ENCODE results near the gene FICD. TPM values are rescaled to one million over a fixed set of nuclear protein-coding genes. Genes with fewer than 3 reads are reported as not detected.

The FICD gene
- total and polyA plus RNA-seq, 9 of the 15 experiments (the other 6 are each of a cell fraction or from before 2014, with no cell fraction given) = 0.88 to 4.5 (median 1.9) TPM

DNA sequence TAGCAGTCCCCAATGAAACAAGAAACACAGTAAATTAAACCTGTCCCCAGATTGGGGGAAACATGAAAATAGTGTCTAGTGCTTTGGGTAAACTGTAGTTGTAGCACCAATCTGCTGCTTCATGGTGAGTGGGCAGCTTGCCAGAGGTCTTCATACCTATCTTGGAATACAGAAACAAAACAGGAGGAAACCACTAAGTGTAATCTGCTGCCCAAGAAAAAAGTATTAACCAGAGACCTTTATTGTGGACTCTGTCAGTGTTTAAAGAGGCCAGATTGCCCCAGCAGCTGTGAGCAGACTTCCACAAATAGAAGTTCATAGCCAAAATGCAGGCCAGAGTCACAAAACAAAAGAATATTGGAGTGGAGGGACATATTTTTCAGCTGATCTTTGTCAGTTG lies 49.6 kb downstream of the FICD start (continued):
- TF ChIP-seq ESRRA (IDR thresholded peaks at IDR 0.05; ENCODE audit: borderline replicate concordance, low read depth) (no peak), PCBP2 (IDR thresholded peaks at IDR 0.05; ENCODE audit: low read depth, low read length, poor library complexity, severe bottlenecking) (no peak), HEY1 (CRISPR knock-in tag; IDR thresholded peaks at IDR 0.05; ENCODE audit: borderline replicate concordance) (no peak), TBL1XR1 (IDR thresholded peaks at IDR 0.05; ENCODE audit: low read length in 2 of 2) (no peak), MIER1 (IDR thresholded peaks at IDR 0.05; ENCODE audit: low read depth) (no peak), SOX6 (IDR thresholded peaks at IDR 0.05) (peak; percentile 79; the same call in 1 of the 2 replicates), ZC3H8 (IDR thresholded peaks at IDR 0.05) (no peak), COPS2 (conservative IDR thresholded peaks at IDR 0.05) (no peak), TEAD2 (tag; IDR thresholded peaks at IDR 0.05) (no peak), U2AF1 (optimal IDR thresholded peaks at IDR 0.05; ENCODE audit: low read depth, low read length) (no peak), SREBF1 (IDR thresholded peaks at IDR 0.05; ENCODE audit: borderline replicate concordance, low read depth, low read length) (no peak), HDAC2 (IDR thresholded peaks at IDR 0.05) (peak; percentile 71; the same call in 1 of the 2 replicates), NELFE (IDR thresholded peaks at IDR 0.05; ENCODE audit: insufficient read depth, insufficient read length) (no peak), EGR1 (conservative IDR thresholded peaks at IDR 0.05) (no peak), MAFG (tag; conservative IDR thresholded peaks at IDR 0.05) (peak; percentile 59), ZNF121 (CRISPR knock-in tag; conservative IDR thresholded peaks at IDR 0.05) (no peak)
- TF ChIP-seq, protein P1, sequence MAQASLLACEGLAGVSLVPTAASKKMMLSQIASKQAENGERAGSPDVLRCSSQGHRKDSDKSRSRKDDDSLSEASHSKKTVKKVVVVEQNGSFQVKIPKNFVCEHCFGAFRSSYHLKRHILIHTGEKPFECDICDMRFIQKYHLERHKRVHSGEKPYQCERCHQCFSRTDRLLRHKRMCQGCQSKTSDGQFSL (CRISPR knock-in tag; IDR thresholded peaks at IDR 0.05) = no peak
- TF ChIP-seq, protein P1 (tag; IDR thresholded peaks at IDR 0.05) = no peak
- TF ChIP-seq, protein P2, sequence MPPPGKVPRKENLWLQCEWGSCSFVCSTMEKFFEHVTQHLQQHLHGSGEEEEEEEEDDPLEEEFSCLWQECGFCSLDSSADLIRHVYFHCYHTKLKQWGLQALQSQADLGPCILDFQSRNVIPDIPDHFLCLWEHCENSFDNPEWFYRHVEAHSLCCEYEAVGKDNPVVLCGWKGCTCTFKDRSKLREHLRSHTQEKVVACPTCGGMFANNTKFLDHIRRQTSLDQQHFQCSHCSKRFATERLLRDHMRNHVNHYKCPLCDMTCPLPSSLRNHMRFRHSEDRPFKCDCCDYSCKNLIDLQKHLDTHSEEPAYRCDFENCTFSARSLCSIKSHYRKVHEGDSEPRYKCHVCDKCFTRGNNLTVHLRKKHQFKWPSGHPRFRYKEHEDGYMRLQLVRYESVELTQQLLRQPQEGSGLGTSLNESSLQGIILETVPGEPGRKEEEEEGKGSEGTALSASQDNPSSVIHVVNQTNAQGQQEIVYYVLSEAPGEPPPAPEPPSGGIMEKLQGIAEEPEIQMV (tag; conservative IDR thresholded peaks at IDR 0.05; ENCODE audit: low read depth) = no peak
- TF ChIP-seq, protein P3, sequence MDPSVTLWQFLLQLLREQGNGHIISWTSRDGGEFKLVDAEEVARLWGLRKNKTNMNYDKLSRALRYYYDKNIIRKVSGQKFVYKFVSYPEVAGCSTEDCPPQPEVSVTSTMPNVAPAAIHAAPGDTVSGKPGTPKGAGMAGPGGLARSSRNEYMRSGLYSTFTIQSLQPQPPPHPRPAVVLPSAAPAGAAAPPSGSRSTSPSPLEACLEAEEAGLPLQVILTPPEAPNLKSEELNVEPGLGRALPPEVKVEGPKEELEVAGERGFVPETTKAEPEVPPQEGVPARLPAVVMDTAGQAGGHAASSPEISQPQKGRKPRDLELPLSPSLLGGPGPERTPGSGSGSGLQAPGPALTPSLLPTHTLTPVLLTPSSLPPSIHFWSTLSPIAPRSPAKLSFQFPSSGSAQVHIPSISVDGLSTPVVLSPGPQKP (CRISPR knock-in tag; IDR thresholded peaks at IDR 0.05) = no peak
- TF ChIP-seq, protein P4, sequence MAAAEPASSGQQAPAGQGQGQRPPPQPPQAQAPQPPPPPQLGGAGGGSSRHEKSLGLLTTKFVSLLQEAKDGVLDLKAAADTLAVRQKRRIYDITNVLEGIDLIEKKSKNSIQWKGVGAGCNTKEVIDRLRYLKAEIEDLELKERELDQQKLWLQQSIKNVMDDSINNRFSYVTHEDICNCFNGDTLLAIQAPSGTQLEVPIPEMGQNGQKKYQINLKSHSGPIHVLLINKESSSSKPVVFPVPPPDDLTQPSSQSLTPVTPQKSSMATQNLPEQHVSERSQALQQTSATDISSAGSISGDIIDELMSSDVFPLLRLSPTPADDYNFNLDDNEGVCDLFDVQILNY (CRISPR knock-in tag; IDR thresholded peaks at IDR 0.05) = no peak
- TF ChIP-seq, protein P5, sequence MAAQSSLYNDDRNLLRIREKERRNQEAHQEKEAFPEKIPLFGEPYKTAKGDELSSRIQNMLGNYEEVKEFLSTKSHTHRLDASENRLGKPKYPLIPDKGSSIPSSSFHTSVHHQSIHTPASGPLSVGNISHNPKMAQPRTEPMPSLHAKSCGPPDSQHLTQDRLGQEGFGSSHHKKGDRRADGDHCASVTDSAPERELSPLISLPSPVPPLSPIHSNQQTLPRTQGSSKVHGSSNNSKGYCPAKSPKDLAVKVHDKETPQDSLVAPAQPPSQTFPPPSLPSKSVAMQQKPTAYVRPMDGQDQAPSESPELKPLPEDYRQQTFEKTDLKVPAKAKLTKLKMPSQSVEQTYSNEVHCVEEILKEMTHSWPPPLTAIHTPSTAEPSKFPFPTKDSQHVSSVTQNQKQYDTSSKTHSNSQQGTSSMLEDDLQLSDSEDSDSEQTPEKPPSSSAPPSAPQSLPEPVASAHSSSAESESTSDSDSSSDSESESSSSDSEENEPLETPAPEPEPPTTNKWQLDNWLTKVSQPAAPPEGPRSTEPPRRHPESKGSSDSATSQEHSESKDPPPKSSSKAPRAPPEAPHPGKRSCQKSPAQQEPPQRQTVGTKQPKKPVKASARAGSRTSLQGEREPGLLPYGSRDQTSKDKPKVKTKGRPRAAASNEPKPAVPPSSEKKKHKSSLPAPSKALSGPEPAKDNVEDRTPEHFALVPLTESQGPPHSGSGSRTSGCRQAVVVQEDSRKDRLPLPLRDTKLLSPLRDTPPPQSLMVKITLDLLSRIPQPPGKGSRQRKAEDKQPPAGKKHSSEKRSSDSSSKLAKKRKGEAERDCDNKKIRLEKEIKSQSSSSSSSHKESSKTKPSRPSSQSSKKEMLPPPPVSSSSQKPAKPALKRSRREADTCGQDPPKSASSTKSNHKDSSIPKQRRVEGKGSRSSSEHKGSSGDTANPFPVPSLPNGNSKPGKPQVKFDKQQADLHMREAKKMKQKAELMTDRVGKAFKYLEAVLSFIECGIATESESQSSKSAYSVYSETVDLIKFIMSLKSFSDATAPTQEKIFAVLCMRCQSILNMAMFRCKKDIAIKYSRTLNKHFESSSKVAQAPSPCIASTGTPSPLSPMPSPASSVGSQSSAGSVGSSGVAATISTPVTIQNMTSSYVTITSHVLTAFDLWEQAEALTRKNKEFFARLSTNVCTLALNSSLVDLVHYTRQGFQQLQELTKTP (IDR thresholded peaks at IDR 0.05; ENCODE audit: low read depth in 1 of 2, partially characterized antibody in 2 of 2) = no peak

Data from K562 (cell line).